GM12874 (cell line): ENCODE results near the gene LRRFIP1.

Experiments
- CTCF ChIP-seq: IDR thresholded peaks from 2 replicates; pipeline ENCODE4 v1.5.1; 2011; ENCODE audit warnings: low read depth, mild to moderate bottlenecking, control low read depth, low read length, moderate library complexity; ENCODE audit not compliant: insufficient read depth

The LRRFIP1 gene

GRCh38 chr2:237668440-237668839 lies 41.1 kb downstream of the LRRFIP1 start:
- TF ChIP-seq CTCF = no peak

- TF ChIP-seq CTCF = no peak
Measured at GRCh38 chr2:237669283-237669627, 41.9 kb downstream of the LRRFIP1 start.

- no peak for TF ChIP-seq CTCF
Measured at GRCh38 chr2:237669628-237670392, 42.4 kb downstream of the LRRFIP1 start.

GRCh38 chr2:237670641-237671040 lies 43.3 kb downstream of the LRRFIP1 start:
- TF ChIP-seq CTCF = no peak

GRCh38 chr2:237671466-237672138 lies 44.2 kb downstream of the LRRFIP1 start:
- TF ChIP-seq CTCF = no peak

GRCh38 chr2:237672731-237673129 lies 45.3 kb downstream of the LRRFIP1 start:
- TF ChIP-seq CTCF = no peak

- TF ChIP-seq CTCF = peak; percentile 71
Measured at GRCh38 chr2:237673130-237674001, 46.0 kb downstream of the LRRFIP1 start.
